Prostate gland (tissue), 2 donors: Measurements from ENCODE around the gene ROBO2.

Experiments
- POLR2A ChIP-seq: fragments of 450-650 bp; IDR thresholded peaks from one replicate; pipeline ENCODE4 v1.6.1; 2016; ENCODE audit warnings: antibody characterized with exemption, mild to moderate bottlenecking
- POLR2AphosphoS5 ChIP-seq: sonication (generic); formaldehyde crosslinking; IDR thresholded peaks from one replicate; pipeline ENCODE4 v1.6.1; 2017; ENCODE audit warnings: antibody characterized with exemption
- TF ChIP-seq, protein P1 (sequence below), 4 experiments: fragments of 200-600 bp in 2 of 4; fragments of 450-650 bp in 2 of 4; sonication (generic) in 2 of 4; IDR thresholded peaks; 1 replicate in 3 of 4; 2 replicates in 1 of 4; pipeline ENCODE4 v1.5.1; 2016 to 2019; ENCODE audit warnings: antibody characterized with exemption in 4 of 4, mild to moderate bottlenecking in 2 of 4, moderate library complexity in 2 of 4

DNA sequence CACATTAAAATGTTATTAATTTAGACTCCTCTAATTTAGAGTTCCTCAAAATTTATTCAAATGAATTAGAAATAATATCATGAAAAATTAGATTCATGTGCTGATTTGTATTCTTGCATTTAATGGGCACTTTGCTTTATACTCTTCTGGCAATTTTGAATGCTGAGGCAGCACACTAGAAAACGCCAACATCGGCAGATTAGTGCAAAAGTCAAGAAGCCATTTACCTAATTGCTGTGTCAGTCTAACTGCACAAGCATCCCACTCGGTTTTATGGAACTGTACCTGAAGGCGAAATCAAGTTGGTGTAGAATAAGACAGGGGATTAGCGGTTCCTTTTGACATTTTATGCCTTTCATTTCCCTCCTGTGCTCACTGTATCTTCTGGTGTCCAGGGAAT, 382.0 kb downstream of the ROBO2 start:
- TF ChIP-seq, protein P1, sequence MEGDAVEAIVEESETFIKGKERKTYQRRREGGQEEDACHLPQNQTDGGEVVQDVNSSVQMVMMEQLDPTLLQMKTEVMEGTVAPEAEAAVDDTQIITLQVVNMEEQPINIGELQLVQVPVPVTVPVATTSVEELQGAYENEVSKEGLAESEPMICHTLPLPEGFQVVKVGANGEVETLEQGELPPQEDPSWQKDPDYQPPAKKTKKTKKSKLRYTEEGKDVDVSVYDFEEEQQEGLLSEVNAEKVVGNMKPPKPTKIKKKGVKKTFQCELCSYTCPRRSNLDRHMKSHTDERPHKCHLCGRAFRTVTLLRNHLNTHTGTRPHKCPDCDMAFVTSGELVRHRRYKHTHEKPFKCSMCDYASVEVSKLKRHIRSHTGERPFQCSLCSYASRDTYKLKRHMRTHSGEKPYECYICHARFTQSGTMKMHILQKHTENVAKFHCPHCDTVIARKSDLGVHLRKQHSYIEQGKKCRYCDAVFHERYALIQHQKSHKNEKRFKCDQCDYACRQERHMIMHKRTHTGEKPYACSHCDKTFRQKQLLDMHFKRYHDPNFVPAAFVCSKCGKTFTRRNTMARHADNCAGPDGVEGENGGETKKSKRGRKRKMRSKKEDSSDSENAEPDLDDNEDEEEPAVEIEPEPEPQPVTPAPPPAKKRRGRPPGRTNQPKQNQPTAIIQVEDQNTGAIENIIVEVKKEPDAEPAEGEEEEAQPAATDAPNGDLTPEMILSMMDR (IDR thresholded peaks at IDR 0.05): no peak
- TF ChIP-seq POLR2AphosphoS5 (no peak), POLR2A (no peak)
